Small intestine (tissue), 7 donors: ENCODE measurements around the gene ACAD10. TPM values are rescaled to one million over a fixed set of nuclear protein-coding genes. Genes with fewer than 3 reads are reported as not detected.

ENCODE experiments used
- DNase-seq, 2 donors: peaks; one replicate each; pipeline versions ENCODE4 v3.0.0 to v3.0.0-alpha.2; 2013
- FAIRE-seq: peaks from 2 replicates; lab custom pipeline; 2012; peaks lifted over from hg19 to GRCh38; lab: Jason Lieb, UNC
- H3K27ac ChIP-seq, 3 donors: one replicate each; pipeline ENCODE4 v1.5.1; 2013; ENCODE audit warnings: low read length in 2 of 3, mild to moderate bottlenecking in 2 of 3, control low read depth in 1 of 3, inconsistent platforms in 1 of 3, low read depth in 1 of 3, moderate library complexity in 1 of 3
- H3K27me3 ChIP-seq, 3 donors: one replicate each; pipeline ENCODE4 v1.6.1; 2013; ENCODE audit warnings: low read length in 3 of 3, inconsistent platforms in 1 of 3; ENCODE audit not compliant: control insufficient read depth in 3 of 3, insufficient read depth in 3 of 3
- H3K36me3 ChIP-seq, 3 donors: one replicate each; pipeline ENCODE4 v1.6.1; 2013; ENCODE audit warnings: low read length in 3 of 3, inconsistent platforms in 1 of 3, low read depth in 1 of 3, mild to moderate bottlenecking in 1 of 3, moderate library complexity in 1 of 3; ENCODE audit not compliant: control insufficient read depth in 3 of 3, insufficient read depth in 2 of 3
- H3K4me1 ChIP-seq, 3 donors: one replicate each; pipeline ENCODE4 v1.6.1; 2013; ENCODE audit warnings: low read length in 2 of 3, inconsistent platforms in 1 of 3, low read depth in 1 of 3, mild to moderate bottlenecking in 1 of 3, moderate library complexity in 1 of 3; ENCODE audit not compliant: control insufficient read depth in 3 of 3, insufficient read depth in 2 of 3
- H3K4me3 ChIP-seq, 3 donors: one replicate each; pipeline ENCODE4 v1.5.1; 2013; ENCODE audit warnings: low read length in 3 of 3, control low read depth in 1 of 3, inconsistent platforms in 1 of 3, low read depth in 1 of 3, mild to moderate bottlenecking in 1 of 3, moderate library complexity in 1 of 3
- H3K9me3 ChIP-seq, 2 donors: one replicate each; pipeline ENCODE4 v1.6.1; 2013; ENCODE audit warnings: low read depth in 1 of 2, low read length in 1 of 2; ENCODE audit not compliant: control insufficient read depth in 2 of 2, insufficient read depth in 1 of 2
- WGBS, 3 donors: extraction: QIAGEN DNeasy Blood & Tissue Kit; methylation state at CpG; one replicate each; pipeline ENCODE4 v1.1.7; 2013; 5-methylcytosine and 5-hydroxymethylcytosine counted together
- polyA plus RNA-seq, 4 donors: library from polyadenylated mRNA; stranded (reverse) in 3 of 4; unstranded in 1 of 4; fragments of 200-250 nt in 3 of 4; fragments of 120-200 nt in 1 of 4; gene quantifications; one replicate each; pipeline versions ENCODE4 v1.2.1 to v1.2.3, GENCODE V29; 2013
- donor health status: healthy with polysubstance abuse.
- donor health status: control.
- donor health status: control.
- donor health status: Bipolar disorder and iron deficiency.
- donor health status: healthy.

ACAD10 gene
- polyA plus RNA-seq, 4 donors, result 20.2 to 42.5 (median 33.0) TPM

DNA sequence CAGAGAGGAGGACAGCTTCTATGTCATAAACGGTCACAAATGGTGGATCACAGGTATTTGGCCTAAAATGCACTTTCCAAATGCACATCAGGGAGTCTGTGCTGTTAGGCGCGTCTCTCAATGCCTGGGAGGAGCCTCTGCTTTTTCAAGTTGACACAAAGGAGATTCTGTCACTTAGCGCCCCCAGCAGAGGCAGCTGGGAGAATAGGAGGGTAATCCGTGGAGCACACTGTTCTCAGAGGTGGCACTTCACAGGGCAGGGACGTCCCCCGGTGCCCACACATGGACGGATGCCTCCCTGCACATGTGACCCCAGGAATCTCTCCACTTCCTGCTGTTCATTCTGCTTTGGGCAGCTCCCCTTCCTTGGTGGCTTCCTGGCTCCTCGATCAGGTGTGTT lies 61.5 kb downstream of the ACAD10 start:
- H3K27me3 ChIP-seq, result no peaks in the 10 kb centered on the region
- no peak overlapping the region for H3K4me3 ChIP-seq
- peaks cover 8 to 60% (median 12%) of the 10 kb centered on the region in 3 donors for H3K36me3 ChIP-seq
- no peak for FAIRE-seq
- no peak for DNase-seq
- no peak overlapping the region for H3K27ac ChIP-seq
- WGBS, 3 donors, result 84 to 86% (median 84%) methylated on average over 9 of the region's 9 CpGs
- no peaks in the 10 kb centered on the region for H3K9me3 ChIP-seq
- H3K4me1 ChIP-seq, result peaks cover 0 to 17% (median 0%) of the 10 kb centered on the region in 3 donors

DNA sequence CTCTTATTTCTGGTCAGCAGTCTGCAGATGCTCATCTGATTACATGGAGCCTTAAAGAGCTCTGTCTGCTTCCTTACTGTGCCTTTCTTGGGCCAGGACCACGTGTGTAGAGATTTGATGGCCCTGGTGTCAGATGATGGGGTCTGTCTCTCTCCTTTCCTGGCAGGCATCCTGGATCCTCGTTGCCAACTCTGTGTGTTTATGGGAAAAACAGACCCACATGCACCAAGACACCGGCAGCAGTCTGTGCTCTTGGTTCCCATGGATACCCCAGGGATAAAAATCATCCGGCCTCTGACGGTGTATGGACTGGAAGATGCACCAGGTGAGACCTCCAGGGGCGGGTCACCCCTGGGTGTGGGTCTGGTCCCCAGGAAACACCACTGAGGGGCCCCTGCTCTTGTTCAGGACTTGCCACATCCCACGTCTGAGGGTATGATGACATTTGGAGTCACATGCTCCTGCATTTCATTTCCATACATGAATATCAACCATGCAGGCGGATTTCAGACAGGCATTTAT lies 62.4 kb downstream of the ACAD10 start:
- Histone ChIP-seq H3K27ac (no peak overlapping the region), H3K36me3 (peaks cover 8 to 60% (median 12%) of the 10 kb centered on the region in 3 donors), H3K9me3 (no peaks in the 10 kb centered on the region), H3K4me1 (peaks cover 0 to 17% (median 0%) of the 10 kb centered on the region in 3 donors), H3K27me3 (no peaks in the 10 kb centered on the region), H3K4me3 (no peak overlapping the region)
- DNase-seq (no peak), FAIRE-seq (no peak)
- 74 to 77% (median 76%) methylated on average over 8 of the region's 8 CpGs for WGBS, 3 donors

DNA sequence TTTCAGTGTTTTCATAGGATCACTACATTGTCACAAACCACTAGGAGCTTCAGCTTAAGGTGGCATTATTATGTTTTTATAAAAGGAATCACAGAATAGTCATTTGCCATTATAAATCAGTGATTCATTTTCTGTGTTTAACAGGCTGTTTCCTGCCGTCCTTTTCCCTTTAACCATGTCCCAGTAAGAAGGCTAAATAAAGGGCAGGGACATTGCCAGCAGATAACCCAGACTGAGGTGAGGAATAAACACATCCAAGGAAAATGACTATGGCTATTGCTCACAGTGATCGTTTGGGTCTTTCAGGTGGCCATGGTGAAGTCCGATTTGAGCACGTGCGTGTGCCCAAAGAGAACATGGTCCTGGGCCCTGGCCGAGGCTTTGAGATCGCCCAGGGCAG lies 63.0 kb downstream of the ACAD10 start:
- H3K27ac ChIP-seq, result no peak overlapping the region

DNA sequence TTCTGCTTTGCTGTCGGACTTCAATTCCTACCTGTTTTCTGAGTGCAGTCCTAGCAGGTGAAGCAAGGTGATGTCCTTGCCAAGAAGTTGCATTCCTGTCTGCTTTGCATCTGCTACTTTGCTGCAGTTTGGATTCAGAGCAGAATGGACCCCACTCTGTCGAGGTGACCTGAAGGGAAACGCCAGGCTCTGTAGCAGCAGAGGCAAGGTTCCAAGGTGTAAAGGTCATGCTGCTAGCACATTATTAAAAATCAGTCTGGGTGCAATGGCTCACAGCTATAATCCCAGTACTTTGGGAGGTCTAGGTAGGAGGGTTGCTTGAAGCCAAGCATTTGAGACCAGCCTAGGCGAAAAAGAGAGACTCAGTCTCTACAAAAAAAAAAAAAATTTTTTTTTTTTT lies 63.5 kb downstream of the ACAD10 start:
- Histone ChIP-seq H3K27ac (no peak overlapping the region), H3K27me3 (no peaks in the 10 kb centered on the region), H3K4me1 (peaks cover 0 to 16% (median 0%) of the 10 kb centered on the region in 3 donors), H3K9me3 (no peaks in the 10 kb centered on the region), H3K36me3 (peaks cover 8 to 70% (median 15%) of the 10 kb centered on the region in 3 donors), H3K4me3 (no peak overlapping the region)
- no peak for FAIRE-seq
- DNase-seq, result peak in 1 of 2 donors; percentile 49
- 41 to 76% (median 55%) methylated on average over 4 of the region's 4 CpGs for WGBS, 3 donors

More for the DNA sequence above, 63.0 kb downstream of the ACAD10 start:
- Histone ChIP-seq H3K4me1 (peaks cover 0 to 20% (median 0%) of the 10 kb centered on the region in 3 donors), H3K27me3 (no peaks in the 10 kb centered on the region), H3K9me3 (no peaks in the 10 kb centered on the region), H3K4me3 (no peak overlapping the region), H3K36me3 (peaks cover 8 to 67% (median 13%) of the 10 kb centered on the region in 3 donors)
- DNase-seq (no peak), FAIRE-seq (no peak)
- WGBS, 3 donors, result 83 to 88% (median 84%) methylated on average over 7 of the region's 7 CpGs

DNA sequence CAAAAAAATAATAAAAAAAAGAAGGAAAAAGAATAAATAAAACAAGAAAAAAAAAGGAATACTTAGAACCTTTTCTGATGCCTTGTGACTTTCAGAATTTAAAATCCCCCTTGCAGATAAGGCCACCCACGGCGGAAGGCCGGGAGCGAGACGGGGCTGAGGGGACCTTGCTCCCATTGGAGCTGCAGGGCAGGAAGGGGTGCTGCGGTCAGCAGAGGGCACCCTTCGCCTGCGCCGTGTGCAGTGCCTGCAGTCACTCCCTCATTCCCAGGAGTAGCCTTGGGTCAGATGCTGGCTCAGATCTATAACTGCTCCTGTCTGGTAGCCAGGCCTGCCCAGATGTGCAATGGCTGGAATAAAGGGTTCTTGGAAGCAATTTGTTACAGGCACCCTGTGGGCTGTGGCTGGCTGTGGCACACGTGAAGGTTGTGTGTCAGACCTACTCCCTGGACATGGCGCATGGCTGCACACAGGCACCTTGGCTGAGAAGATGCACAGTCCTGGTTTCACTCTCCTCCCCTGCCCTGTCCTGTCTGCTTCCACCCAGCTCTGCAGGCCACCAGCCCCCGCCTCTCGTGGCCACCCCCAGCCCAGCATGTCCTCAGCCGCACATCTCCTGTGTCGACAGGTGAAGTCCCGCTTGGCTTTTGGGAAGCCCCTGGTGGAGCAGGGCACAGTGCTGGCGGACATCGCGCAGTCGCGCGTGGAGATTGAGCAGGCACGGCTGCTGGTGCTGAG lies 67.5 kb downstream of the ACAD10 start:
- FAIRE-seq, result no peak

DNA sequence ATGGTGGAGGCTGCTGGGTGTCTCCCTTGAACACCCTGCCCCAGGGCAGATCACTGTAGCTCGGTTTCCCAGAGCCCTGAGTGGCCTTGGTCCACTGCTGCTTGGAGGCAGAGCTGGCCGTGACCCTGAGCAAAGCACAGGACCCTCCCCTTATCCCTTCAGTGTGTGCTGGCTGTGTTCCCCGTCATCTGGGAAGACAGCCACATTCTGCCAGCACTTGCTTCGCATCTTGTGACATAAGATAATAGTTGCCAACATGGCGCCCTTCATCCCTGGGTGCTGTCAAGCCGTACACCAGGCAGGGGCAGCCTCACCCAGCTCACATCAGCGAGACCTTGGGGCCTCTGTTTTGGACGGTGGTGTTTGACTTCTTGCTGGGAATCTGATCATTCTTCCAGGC lies 68.8 kb downstream of the ACAD10 start:
- no peak overlapping the region for H3K4me3 ChIP-seq
- H3K27ac ChIP-seq, result no peak overlapping the region
- H3K27me3 ChIP-seq, result no peaks in the 10 kb centered on the region
- no peak for FAIRE-seq
- no peaks in the 10 kb centered on the region for H3K9me3 ChIP-seq
- DNase-seq, result no peak
- WGBS, 3 donors, result 88 to 91% (median 90%) methylated on average over 8 of the region's 8 CpGs
- H3K4me1 ChIP-seq, result peaks cover 0 to 3% (median 0%) of the 10 kb centered on the region in 3 donors
- H3K36me3 ChIP-seq, result peaks cover 2 to 69% (median 8%) of the 10 kb centered on the region in 3 donors

More for the DNA sequence above, 67.5 kb downstream of the ACAD10 start:
- Histone ChIP-seq H3K4me1 (peaks cover 0 to 3% (median 0%) of the 10 kb centered on the region in 3 donors), H3K36me3 (peaks cover 7 to 72% (median 8%) of the 10 kb centered on the region in 3 donors), H3K27me3 (no peaks in the 10 kb centered on the region), H3K4me3 (no peak overlapping the region), H3K9me3 (no peaks in the 10 kb centered on the region), H3K27ac (no peak overlapping the region)
- 61 to 71% (median 64%) methylated on average over 23 of the region's 23 CpGs for WGBS, 3 donors
- DNase-seq, result peak; percentile 74 to 81

DNA sequence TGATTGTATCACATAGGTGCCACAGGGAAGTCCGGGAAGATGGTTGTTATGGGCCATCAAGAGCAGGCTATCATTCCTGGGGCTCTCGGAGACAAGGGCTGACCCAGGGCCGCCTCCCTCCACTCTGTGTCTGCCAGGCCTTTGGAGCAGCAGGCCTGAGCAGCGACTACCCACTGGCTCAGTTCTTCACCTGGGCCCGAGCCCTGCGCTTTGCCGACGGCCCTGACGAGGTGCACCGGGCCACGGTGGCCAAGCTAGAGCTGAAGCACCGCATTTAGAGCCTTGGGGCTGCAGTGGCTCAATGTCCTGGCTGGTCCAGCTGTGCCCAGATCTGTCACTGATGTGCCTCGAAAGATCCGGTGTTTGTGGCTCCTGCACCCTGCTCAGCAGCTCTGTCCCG lies 70.3 kb downstream of the ACAD10 start:
- FAIRE-seq (no peak), DNase-seq (no peak)
- Histone ChIP-seq H3K27me3 (no peaks in the 10 kb centered on the region), H3K4me3 (no peak overlapping the region), H3K4me1 (peaks cover 0 to 3% (median 0%) of the 10 kb centered on the region in 3 donors), H3K27ac (no peak overlapping the region), H3K9me3 (no peaks in the 10 kb centered on the region), H3K36me3 (peaks cover 2 to 64% (median 8%) of the 10 kb centered on the region in 3 donors)
- 94 to 95% (median 95%) methylated on average over 15 of the region's 15 CpGs for WGBS, 3 donors

DNA sequence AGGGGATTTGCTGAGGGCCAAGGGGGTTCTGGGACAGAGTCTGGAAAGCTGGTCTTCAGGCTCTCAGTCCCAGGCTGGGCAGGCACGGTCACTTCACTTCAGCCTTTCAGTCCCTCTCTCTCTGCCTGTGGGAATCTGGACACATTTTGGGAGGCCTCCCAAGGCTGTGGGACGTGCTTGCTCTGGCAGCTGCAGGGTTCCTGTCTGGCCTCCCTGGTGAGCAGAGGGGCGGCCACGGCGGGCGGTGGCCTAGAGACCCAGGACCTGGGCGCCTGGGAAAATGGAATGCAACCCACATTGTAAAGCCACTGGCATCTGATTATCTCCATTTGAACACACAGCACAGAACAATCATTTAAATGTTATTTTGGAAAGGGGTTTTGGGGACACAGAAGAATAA lies 70.8 kb downstream of the ACAD10 start:
- Histone ChIP-seq H3K27ac (no peak overlapping the region), H3K27me3 (no peaks in the 10 kb centered on the region), H3K9me3 (no peaks in the 10 kb centered on the region), H3K4me3 (no peak overlapping the region), H3K4me1 (peaks cover 0 to 3% (median 0%) of the 10 kb centered on the region in 3 donors), H3K36me3 (peaks cover 2 to 61% (median 8%) of the 10 kb centered on the region in 3 donors)
- no peak for DNase-seq
- WGBS, 3 donors, result 94 to 96% (median 94%) methylated on average over 7 of the region's 7 CpGs
- no peak for FAIRE-seq
